ENCODE measurements around the gene TWF1. TPM values are rescaled to one million over a fixed set of nuclear protein-coding genes. Genes with fewer than 3 reads are reported as not detected.

Gene TWF1
- total RNA-seq, 1 donor from 2014 or later, result 99.3 TPM

DNA sequence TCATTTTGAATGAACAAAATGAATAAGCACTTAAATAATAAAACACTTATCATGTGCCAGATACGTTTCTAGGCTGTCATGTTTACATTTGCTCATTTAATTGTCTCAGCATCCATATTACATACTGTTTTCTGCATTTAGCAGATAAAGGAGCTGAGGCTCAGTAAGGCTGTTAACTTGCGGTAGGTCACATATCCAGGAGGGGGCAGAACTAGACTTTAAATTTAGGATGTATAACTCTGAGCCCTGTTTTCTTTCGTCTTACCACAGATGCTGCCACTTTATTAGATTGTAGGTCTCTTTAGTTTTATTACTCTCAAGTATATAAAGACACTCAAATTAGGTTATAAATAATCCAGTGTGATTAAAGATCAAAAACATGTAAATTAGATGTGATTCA lies 29.6 kb downstream of the TWF1 start:
- no peak overlapping the region for H3K4me3 ChIP-seq (ENCODE audit: low read depth, low read length)
- TF ChIP-seq, protein P1, sequence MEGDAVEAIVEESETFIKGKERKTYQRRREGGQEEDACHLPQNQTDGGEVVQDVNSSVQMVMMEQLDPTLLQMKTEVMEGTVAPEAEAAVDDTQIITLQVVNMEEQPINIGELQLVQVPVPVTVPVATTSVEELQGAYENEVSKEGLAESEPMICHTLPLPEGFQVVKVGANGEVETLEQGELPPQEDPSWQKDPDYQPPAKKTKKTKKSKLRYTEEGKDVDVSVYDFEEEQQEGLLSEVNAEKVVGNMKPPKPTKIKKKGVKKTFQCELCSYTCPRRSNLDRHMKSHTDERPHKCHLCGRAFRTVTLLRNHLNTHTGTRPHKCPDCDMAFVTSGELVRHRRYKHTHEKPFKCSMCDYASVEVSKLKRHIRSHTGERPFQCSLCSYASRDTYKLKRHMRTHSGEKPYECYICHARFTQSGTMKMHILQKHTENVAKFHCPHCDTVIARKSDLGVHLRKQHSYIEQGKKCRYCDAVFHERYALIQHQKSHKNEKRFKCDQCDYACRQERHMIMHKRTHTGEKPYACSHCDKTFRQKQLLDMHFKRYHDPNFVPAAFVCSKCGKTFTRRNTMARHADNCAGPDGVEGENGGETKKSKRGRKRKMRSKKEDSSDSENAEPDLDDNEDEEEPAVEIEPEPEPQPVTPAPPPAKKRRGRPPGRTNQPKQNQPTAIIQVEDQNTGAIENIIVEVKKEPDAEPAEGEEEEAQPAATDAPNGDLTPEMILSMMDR (conservative IDR thresholded peaks at IDR 0.05; ENCODE audit: low read depth, low read length), result peak; percentile 47
- no peak for DNase-seq (ENCODE audit: low read depth)

DNA sequence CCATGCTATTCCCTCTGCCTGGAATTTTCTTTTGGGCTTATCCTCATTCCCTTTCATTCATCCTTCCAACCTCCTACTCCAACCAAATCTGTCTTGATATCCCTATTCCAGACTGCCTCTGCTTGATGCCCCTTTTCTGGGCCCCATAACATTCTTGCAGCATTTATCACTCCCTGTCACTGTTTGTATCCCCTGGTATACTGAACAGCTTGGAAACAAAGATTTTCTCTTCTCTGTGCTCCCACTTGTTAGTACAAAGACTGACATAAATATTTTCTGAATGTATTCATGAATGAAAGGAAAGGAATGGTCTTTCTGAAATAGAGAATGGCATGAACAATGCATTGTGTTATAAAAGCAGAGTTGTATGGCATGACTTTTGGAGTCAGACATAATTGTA lies 39.8 kb downstream of the TWF1 start:
- TF ChIP-seq, protein P1 (conservative IDR thresholded peaks at IDR 0.05; ENCODE audit: low read depth, low read length), result no peak
- no peak overlapping the region for H3K4me3 ChIP-seq (ENCODE audit: low read depth, low read length)
- DNase-seq (ENCODE audit: low read depth), result no peak

DNA sequence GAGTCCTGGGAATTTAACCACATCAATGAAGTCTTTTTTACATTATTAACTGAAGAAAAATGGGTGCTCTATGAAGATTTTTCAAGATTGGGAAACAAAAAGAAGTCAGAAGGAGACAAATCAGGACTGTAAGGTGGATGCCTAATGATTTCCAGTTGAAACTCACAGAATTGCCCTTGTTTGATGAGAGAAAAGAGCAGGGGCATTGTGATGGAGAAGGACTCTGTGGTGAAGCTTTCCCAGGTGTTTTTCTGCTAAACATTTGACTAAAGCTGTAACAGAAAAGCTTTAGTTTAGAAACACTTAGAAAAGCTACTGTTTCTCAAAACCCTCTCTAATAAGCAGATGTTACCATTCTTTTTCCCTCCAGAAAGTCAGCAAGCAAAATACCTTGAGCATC lies 41.6 kb downstream of the TWF1 start:
- TF ChIP-seq, protein P1 (conservative IDR thresholded peaks at IDR 0.05; ENCODE audit: low read depth, low read length), result no peak
- no peak for DNase-seq (ENCODE audit: low read depth)
- no peak overlapping the region for H3K4me3 ChIP-seq (ENCODE audit: low read depth, low read length)

DNA sequence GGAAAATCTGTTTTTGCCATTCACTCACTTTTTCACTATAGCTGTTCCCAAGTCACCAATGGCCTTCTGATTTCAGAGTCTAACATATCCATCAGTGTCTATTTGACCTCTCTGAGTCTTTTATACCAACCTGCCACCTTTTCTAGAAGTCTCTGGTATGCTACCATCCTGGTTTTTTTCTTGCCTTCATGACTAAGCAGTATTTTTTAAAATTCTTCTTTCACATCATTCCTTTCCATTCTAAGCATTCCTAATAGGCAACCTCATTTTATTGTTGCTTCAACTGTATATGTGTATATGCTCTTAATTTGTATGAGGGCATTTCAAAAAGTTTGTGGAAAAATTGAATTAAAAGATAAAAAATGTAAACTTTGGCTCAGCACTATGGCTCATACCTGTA lies 42.3 kb downstream of the TWF1 start:
- no peak overlapping the region for H3K4me3 ChIP-seq (ENCODE audit: low read depth, low read length)
- TF ChIP-seq, protein P1 (conservative IDR thresholded peaks at IDR 0.05; ENCODE audit: low read depth, low read length), result no peak
- DNase-seq (ENCODE audit: low read depth), result no peak

DNA sequence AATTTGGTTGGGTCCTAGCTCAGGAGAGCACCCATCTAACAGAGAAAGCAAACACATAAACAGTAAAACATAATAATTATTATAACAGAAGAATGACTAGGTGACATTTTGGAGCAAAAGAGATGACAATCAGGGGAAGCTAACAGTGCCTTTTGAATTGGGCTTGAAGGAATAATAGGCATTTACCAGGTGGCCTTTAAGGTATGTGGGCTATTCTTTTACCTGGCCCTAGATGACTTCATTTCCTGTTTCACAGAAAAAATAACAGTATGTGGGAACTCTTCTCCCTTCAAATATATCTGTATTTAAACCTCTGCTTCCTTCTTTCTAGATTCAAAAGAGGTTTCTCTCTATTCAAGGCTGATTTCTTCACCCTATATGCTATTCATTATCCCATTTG lies 43.5 kb downstream of the TWF1 start:
- DNase-seq (ENCODE audit: low read depth), result no peak
- H3K4me3 ChIP-seq (ENCODE audit: low read depth, low read length), result no peak overlapping the region
- TF ChIP-seq, protein P1 (conservative IDR thresholded peaks at IDR 0.05; ENCODE audit: low read depth, low read length), result no peak

DNA sequence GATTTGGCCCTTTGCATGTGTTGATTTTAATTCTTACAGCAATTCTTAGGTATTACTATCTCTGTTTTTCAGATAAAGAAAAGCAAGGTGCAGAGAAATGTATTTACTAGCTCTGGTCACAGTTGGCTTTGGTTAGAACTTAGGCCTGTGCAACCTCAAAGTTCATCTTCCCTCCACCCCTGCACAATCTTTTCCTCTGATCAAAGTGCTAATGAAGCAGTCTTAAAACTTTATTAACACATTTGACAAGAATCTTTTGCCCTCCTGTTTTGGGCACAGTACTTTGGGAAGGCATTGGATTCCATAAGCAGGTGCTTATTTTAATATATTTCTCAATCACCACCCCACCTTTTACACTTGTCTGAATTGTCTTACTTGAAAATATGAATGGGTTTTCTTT lies 44.6 kb downstream of the TWF1 start:
- no peak for DNase-seq (ENCODE audit: low read depth)

DNA sequence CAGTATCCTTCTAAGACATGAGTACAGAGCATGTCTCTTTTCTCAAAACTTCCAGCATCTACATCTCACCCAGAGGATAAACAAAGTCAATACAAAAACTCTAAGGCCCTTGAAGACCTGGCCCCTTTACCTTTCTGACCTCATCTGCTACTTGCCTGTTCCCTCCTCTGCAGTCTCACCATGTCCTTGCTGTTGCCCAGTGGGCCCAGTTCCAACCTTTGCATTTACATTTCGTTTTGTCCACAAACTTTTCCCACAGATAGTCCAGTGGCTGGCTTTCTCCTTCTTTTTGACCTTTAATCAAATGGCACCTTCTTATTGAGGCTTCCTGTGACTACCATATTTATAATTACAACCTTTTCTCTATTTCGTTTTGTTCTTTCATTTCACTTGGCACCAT lies 45.7 kb downstream of the TWF1 start:
- DNase-seq (ENCODE audit: low read depth), result no peak
- no peak overlapping the region for H3K4me3 ChIP-seq (ENCODE audit: low read depth, low read length)
- TF ChIP-seq, protein P1 (conservative IDR thresholded peaks at IDR 0.05; ENCODE audit: low read depth, low read length), result no peak

More for the DNA sequence above, 44.6 kb downstream of the TWF1 start:
- no peak overlapping the region for H3K4me3 ChIP-seq (ENCODE audit: low read depth, low read length)
- TF ChIP-seq, protein P1 (conservative IDR thresholded peaks at IDR 0.05; ENCODE audit: low read depth, low read length), result no peak
